PC-9 (cell line): Measurements from ENCODE around the gene POU3F1. TPM values are rescaled to one million over a fixed set of nuclear protein-coding genes. Genes with fewer than 3 reads are reported as not detected.

Experiments used
- BruUV-seq: library from RNA; stranded (reverse); fragments of 400-500 nt; replicated peaks from 2 replicates; lab custom pipeline; 2021; lab: Mats Ljungman, UMichigan
- CTCF ChIA-PET: fragments of 300-600 bp; sonication (Branson Sonifier 250); formaldehyde crosslinking; loops from one replicate; lab custom pipeline; 2022; ENCODE audit warnings: antibody characterized with exemption; lab: Charles Lee
- POLR2A ChIA-PET: fragments of 300-600 bp; sonication (Branson Sonifier 250); formaldehyde crosslinking; loops from one replicate; lab custom pipeline; 2022; ENCODE audit warnings: antibody characterized with exemption; ENCODE audit not compliant: unreplicated experiment; lab: Charles Lee
- DNase-seq, 2 experiments: peaks; one replicate each; pipeline versions ENCODE4 v3.0.0 to v3.0.0-alpha.2; 2015 to 2022; ENCODE audit warnings: mixed read lengths in 1 of 2
- H2AFZ ChIP-seq: fragments of 200-600 bp; sonication (generic); 2 replicates; pipeline ENCODE4 v1.8.1; 2017; ENCODE audit warnings: antibody characterized with exemption
- H3F3A ChIP-seq: fragments of 200-600 bp; sonication (generic); 2 replicates; pipeline ENCODE4 v1.8.1; 2017; ENCODE audit warnings: antibody characterized with exemption, mild to moderate bottlenecking, low read depth; ENCODE audit not compliant: insufficient read depth
- H3K27ac ChIP-seq: fragments of 200-600 bp; sonication (generic); 2 replicates; pipeline ENCODE4 v1.6.1; 2016; ENCODE audit warnings: mixed run types
- H3K27me3 ChIP-seq: fragments of 200-600 bp; sonication (generic); 2 replicates; pipeline ENCODE4 v1.6.1; 2016; ENCODE audit warnings: low read depth, mixed run types; ENCODE audit not compliant: insufficient read depth
- H3K36me3 ChIP-seq: fragments of 200-600 bp; sonication (generic); 2 replicates; pipeline ENCODE4 v1.6.1; 2016; ENCODE audit warnings: low read depth, mixed run types
- H3K4me1 ChIP-seq: fragments of 200-600 bp; sonication (generic); replicated peaks from 2 replicates; pipeline ENCODE4 v1.6.1; 2016; ENCODE audit warnings: mixed run types; ENCODE audit not compliant: insufficient read depth
- H3K4me2 ChIP-seq: fragments of 200-600 bp; sonication (generic); 2 replicates; pipeline ENCODE4 v1.6.1; 2017; ENCODE audit warnings: mixed run types
- H3K4me3 ChIP-seq: fragments of 200-600 bp; sonication (generic); 2 replicates; pipeline ENCODE4 v1.6.1; 2016; ENCODE audit warnings: mixed run types
- H3K79me2 ChIP-seq: fragments of 200-600 bp; sonication (generic); 2 replicates; pipeline ENCODE4 v1.6.1; 2017; ENCODE audit warnings: low read depth, mixed run types
- H3K9me2 ChIP-seq: fragments of 200-600 bp; sonication (generic); 2 replicates; pipeline ENCODE4 v1.8.1; 2017; ENCODE audit warnings: mild to moderate bottlenecking; ENCODE audit not compliant: insufficient read depth
- H3K9me3 ChIP-seq: fragments of 200-600 bp; sonication (generic); 2 replicates; pipeline ENCODE4 v1.8.1; 2016; ENCODE audit warnings: low read depth; ENCODE audit not compliant: insufficient read depth
- H4K20me1 ChIP-seq: fragments of 200-600 bp; sonication (generic); 2 replicates; pipeline ENCODE4 v1.8.1; 2017; ENCODE audit not compliant: insufficient read depth
- EZH2 ChIP-seq: fragments of 200-600 bp; sonication (generic); IDR thresholded peaks from 2 replicates; pipeline ENCODE4 v1.8.0; 2017; ENCODE audit warnings: antibody characterized with exemption, low read depth
- intact Hi-C: fragments of 100-400 bp; cut with micrococcal nuclease; formaldehyde crosslinking; loops from one replicate; pipeline ENCODE4 v1.10.0; 2022; ENCODE audit not compliant: unreplicated experiment
- total RNA-seq: library from RNA; stranded (reverse); gene quantifications from 2 replicates; pipeline ENCODE4 v1.2.3, GENCODE V29; 2021
- TF ChIP-seq, protein P1 (sequence below): fragments of 200-600 bp; sonication (generic); conservative IDR thresholded peaks from 2 replicates; pipeline ENCODE4 v1.6.1; 2017; ENCODE audit warnings: mixed run types, antibody characterized with exemption, mild to moderate bottlenecking, moderate library complexity

The POU3F1 gene
- total RNA-seq, 1 experiment from 2014 or later, result not detected

DNA sequence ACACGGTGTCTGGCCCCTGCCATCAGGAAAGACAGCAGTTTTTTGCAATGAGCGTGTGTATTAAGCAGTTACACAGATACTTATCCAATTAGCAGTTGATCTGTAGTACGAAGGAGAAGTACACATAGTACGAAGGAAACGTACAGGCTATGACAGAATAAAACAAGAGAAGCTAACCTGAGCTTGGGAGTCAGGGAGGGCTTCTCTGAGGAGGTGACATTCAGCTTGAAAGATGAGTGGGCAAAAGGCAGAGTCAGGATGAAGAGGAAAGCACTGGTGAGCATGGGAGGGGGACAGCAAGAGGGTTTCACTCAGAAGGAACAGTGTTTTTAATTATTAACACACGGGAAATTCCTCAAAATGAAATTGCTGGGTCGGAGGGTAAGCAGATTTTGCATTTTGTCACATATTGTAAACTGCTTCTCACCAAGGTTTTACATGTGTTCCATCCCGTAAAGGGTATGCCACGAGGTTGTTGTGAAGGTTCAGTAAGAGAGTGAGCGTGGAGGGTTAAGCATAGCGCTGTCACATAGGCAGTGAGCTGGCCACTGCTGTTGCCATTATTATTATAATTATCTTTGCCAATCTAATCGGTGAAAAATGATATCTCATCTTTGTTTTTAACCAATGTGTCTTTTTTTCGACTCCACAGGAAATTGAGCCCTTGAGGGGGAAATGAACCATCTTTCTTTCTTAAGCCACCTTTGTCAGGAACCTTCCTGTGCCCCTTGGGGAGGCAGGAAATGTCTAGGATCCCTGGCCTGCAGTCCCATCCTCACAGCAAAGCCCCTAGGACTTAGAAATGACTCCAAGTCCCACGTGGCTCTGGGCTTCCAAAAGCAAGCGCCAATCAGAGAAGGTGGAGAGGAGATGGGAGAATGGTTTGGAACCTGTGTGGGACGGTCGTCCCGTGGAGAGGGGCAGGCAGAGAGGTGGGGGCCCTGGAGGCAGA, 47.3 kb upstream of the POU3F1 start:
- ChIA-PET CTCF (no interaction called here), POLR2A (no interaction called here)
- Histone ChIP-seq H3K4me2 (no peak overlapping the region), H3K79me2 (no peaks in the 10 kb centered on the region), H3K9me3 (no peaks in the 10 kb centered on the region), H3K27ac (no peak overlapping the region), H3K27me3 (peaks cover 26% of the 10 kb centered on the region), H4K20me1 (no peaks in the 10 kb centered on the region), H3K36me3 (no peaks in the 10 kb centered on the region), H3K4me1 (no peaks in the 10 kb centered on the region), H3K4me3 (no peak overlapping the region), H3F3A (no peaks in the 10 kb centered on the region), H3K9me2 (no peaks in the 10 kb centered on the region), H2AFZ (no peak overlapping the region)
- BruUV-seq, result no TSS peak
- DNase-seq, result no peak
- TF ChIP-seq EZH2, result no peak
- TF ChIP-seq, protein P1, sequence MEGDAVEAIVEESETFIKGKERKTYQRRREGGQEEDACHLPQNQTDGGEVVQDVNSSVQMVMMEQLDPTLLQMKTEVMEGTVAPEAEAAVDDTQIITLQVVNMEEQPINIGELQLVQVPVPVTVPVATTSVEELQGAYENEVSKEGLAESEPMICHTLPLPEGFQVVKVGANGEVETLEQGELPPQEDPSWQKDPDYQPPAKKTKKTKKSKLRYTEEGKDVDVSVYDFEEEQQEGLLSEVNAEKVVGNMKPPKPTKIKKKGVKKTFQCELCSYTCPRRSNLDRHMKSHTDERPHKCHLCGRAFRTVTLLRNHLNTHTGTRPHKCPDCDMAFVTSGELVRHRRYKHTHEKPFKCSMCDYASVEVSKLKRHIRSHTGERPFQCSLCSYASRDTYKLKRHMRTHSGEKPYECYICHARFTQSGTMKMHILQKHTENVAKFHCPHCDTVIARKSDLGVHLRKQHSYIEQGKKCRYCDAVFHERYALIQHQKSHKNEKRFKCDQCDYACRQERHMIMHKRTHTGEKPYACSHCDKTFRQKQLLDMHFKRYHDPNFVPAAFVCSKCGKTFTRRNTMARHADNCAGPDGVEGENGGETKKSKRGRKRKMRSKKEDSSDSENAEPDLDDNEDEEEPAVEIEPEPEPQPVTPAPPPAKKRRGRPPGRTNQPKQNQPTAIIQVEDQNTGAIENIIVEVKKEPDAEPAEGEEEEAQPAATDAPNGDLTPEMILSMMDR, result no peak
- intact Hi-C loops, result no loop called here

DNA sequence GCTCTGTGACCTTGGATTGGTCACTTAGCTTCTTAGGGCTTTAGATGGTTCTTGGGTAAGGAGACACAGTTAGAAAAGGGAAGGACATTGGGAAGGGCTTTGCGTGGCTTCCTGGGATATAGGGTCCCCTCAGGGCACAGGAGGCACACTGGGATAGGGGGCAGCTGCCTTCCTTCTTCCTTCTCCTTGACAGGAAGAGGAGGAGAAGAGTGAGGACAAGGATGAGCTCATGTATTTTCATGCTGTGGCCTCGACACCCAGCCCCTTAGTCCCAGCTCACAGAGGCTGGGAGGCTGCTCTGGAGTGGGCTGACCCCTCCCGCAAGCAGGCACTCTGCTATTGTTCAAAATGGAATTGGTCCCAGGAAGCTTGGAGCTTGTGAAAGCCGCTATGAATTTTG, 45.7 kb upstream of the POU3F1 start:
- no peak overlapping the region for H3K4me2 ChIP-seq
- TF ChIP-seq, protein P1, result no peak
- no peak for TF ChIP-seq EZH2
- no peak overlapping the region for H2AFZ ChIP-seq
- H3K36me3 ChIP-seq, result no peaks in the 10 kb centered on the region
- no peak for DNase-seq
- H3F3A ChIP-seq, result no peaks in the 10 kb centered on the region
- BruUV-seq, result no TSS peak
- intact Hi-C loops, result no loop called here
- H3K27ac ChIP-seq, result no peak overlapping the region
- no peaks in the 10 kb centered on the region for H3K9me3 ChIP-seq
- ChIA-PET POLR2A (no interaction called here), CTCF (no interaction called here)
- H3K27me3 ChIP-seq, result peaks cover 26% of the 10 kb centered on the region
- H3K4me1 ChIP-seq, result no peaks in the 10 kb centered on the region
- no peaks in the 10 kb centered on the region for H3K79me2 ChIP-seq
- no peaks in the 10 kb centered on the region for H3K9me2 ChIP-seq
- no peaks in the 10 kb centered on the region for H4K20me1 ChIP-seq
- H3K4me3 ChIP-seq, result no peak overlapping the region

DNA sequence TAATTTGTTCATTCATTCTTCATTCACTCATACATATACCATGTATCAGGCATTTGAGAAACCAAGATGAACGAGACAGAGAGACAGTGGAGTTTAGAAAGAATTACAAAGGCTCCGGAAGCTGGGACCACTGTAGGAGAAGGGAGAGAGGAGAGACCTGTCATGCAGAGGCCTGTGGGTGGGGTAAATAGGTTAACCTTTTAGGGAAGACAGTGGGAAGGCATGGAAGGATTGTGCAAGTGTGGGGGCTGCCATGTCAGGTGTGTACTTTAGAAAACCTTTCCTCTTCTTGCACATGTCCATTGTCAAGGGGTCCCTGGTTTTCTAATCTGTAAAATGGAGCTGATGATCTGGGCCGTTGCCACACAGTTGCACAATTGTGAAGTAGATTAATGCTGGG, 44.2 kb upstream of the POU3F1 start:
- Histone ChIP-seq H3K27me3 (peaks cover 26% of the 10 kb centered on the region), H3K4me2 (no peak overlapping the region)
- CTCF ChIA-PET, result interaction anchor here (0.5 kb wide), 1 partner anchor 341 kb away, joined by 5 read pairs; no protein-coding TSS in a partner anchor

More for the DNA sequence above, 44.2 kb upstream of the POU3F1 start:
- no peak overlapping the region for H2AFZ ChIP-seq
- no peak overlapping the region for H3K27ac ChIP-seq
- H4K20me1 ChIP-seq, result no peaks in the 10 kb centered on the region
- DNase-seq, result no peak
- H3F3A ChIP-seq, result no peaks in the 10 kb centered on the region
- H3K9me3 ChIP-seq, result no peaks in the 10 kb centered on the region
- POLR2A ChIA-PET, result no interaction called here
- H3K9me2 ChIP-seq, result no peaks in the 10 kb centered on the region
- no TSS peak for BruUV-seq
- no peaks in the 10 kb centered on the region for H3K4me1 ChIP-seq
- no peak for TF ChIP-seq EZH2
- TF ChIP-seq, protein P1, result no peak
- no peaks in the 10 kb centered on the region for H3K36me3 ChIP-seq
- H3K79me2 ChIP-seq, result no peaks in the 10 kb centered on the region
- no peak overlapping the region for H3K4me3 ChIP-seq
- intact Hi-C loops, result no loop called here
